AG09319 (cell line): ENCODE data around the gene RPTOR.

Experiments
- DNase-seq: peaks from one replicate; pipeline ENCODE4 v3.0.0-alpha.2; 2010; ENCODE audit warnings: low read depth; ENCODE audit errors: extremely low read depth
- TF ChIP-seq, protein P1 (sequence below): IDR thresholded peaks from 2 replicates; pipeline ENCODE4 v1.5.1; 2011; ENCODE audit warnings: low read depth, mild to moderate bottlenecking, inconsistent platforms, low read length, moderate library complexity

RPTOR gene

DNA sequence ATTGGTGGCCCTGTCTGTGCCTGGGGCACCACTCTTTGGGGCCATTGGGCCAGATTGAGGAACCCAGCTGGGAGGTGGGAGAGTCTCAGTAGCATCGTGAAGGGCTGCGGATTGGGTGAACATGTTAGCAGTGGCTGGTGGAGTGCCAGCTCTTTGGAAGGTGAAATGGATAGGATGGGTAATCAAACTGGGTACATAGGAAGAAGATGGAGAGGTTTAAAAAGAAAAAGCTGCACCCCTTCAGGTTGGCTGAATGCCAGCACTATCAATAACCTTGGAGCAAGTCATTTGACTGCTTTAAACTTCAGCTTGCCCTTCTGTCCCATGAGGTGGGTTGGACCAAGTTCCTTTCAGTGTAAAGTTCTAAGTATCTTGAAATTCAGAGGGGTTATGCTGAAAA is 95.0 kb downstream of the RPTOR start:
- TF ChIP-seq, protein P1, sequence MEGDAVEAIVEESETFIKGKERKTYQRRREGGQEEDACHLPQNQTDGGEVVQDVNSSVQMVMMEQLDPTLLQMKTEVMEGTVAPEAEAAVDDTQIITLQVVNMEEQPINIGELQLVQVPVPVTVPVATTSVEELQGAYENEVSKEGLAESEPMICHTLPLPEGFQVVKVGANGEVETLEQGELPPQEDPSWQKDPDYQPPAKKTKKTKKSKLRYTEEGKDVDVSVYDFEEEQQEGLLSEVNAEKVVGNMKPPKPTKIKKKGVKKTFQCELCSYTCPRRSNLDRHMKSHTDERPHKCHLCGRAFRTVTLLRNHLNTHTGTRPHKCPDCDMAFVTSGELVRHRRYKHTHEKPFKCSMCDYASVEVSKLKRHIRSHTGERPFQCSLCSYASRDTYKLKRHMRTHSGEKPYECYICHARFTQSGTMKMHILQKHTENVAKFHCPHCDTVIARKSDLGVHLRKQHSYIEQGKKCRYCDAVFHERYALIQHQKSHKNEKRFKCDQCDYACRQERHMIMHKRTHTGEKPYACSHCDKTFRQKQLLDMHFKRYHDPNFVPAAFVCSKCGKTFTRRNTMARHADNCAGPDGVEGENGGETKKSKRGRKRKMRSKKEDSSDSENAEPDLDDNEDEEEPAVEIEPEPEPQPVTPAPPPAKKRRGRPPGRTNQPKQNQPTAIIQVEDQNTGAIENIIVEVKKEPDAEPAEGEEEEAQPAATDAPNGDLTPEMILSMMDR: no peak
- no peak for DNase-seq

DNA sequence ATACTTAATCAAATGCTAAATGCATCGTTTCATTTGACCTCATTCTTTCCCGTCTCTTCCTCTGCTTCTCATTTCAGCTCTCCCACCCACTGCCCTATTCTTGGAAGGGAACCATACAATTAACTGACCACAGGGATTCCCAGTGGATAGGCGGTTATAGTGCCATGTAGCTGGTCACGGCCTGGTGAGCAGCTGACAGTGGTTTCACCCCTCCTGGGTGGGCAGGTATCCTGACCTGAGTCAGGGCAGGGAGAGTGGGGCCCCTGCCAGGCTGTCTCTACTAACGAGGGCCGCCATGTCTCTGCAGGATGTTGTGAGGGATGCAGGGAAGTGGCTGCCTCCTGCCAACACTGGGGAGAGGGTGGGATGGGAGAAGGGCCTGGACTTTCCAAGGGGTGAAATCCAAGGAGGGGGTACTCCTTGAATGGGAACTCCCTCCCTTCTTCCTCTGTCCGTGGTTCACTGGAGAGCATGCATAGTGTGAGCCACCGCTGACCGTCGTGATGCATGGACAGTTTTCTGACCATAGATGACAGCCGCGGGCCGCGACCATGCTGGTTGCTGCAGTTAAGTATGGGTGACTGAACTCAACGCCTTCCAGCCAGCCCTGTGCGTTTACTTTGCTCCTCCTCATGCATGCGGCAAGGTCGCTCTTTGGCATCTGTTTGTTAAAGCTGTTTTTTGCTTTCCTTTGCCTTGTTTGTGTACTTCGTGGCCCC is 95.9 kb downstream of the RPTOR start:
- TF ChIP-seq, protein P1: no peak
- no peak for DNase-seq

DNA sequence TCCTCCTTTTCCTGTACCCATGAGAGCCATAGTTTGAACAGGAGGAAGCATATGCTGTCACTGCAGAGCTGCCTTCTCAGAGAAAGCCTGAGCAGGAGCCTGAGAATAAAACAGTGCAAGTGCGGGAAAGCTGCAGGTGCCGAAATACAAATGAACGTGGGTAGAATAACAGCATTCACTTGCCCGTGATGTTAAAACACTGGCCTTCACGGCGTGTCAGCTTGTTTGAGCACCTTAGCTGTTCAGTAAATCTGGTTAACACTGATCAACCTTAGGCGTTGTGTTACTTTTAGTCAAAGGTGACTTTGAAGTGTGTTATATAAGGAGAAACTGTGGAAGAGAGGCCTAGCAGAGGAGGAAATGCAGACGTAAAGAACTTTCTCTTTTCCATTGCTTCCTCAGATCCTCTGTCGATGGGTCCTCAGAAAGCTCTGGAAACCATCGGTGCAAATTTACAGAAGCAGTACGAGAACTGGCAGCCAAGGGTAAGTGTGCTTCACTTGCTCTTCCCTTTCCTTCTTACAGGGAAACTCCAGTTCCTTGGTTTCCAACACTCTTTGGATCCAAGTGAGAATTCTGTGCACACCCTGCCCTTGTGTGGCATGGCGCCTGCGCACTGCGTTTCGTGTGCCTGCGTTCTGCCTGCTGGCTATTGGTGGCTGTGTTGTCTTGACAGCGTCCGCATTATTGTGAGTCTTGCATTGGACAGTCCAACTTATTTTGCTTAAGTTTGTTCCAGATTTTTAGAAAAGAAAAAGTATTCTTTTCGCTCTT is 98.9 kb downstream of the RPTOR start:
- no peak for DNase-seq

DNA sequence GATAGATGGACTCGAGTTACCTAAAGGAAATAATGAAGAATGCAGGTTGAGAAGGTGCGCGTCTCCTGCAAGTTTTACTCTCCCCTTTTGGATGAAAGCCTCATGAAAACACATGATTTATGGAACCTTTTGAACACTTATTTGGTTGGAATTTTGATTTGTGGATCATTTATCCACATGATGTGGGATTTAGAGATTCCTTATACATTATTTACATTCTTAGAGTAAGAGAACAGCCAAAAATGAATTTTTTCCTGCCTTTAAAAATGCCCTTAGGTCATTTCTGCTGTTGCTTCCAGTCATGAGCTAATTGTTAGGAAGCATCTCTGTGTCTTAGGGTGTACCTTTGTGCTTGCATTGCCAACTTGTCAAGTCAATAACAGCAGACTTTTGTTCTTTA is 99.9 kb downstream of the RPTOR start:
- DNase-seq: no peak
- TF ChIP-seq, protein P1: no peak

More for the DNA sequence above, 98.9 kb downstream of the RPTOR start:
- TF ChIP-seq, protein P1: no peak

DNA sequence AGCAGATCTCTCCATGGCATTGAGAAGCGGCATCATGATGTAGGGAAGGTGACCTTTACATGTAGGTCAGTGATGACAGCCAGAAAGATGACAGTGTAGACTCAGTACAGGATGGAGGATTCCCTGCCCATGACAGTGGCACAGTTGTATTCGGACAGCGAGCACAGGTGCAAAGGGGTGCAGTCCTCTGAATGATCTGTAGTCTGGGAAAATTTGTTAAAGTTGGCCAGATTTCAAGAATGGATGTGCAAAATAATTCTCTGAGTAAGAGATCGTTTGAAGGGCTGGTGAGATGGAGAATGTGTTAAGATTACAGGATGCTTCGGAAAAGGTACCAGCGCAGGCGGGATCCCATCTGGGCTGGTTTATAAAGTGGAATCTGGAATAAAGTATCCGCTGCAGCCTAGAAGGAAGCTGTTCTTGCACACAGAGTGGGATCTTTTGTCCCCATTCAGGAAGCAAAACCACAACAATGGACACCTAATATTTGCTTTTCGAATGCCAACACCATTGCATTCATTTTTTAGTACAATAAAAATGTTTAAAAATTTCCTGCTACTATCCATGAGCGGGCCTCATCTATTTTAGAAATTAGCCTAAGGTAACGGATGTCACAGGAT is 101.2 kb downstream of the RPTOR start:
- no peak for DNase-seq
- TF ChIP-seq, protein P1: no peak

DNA sequence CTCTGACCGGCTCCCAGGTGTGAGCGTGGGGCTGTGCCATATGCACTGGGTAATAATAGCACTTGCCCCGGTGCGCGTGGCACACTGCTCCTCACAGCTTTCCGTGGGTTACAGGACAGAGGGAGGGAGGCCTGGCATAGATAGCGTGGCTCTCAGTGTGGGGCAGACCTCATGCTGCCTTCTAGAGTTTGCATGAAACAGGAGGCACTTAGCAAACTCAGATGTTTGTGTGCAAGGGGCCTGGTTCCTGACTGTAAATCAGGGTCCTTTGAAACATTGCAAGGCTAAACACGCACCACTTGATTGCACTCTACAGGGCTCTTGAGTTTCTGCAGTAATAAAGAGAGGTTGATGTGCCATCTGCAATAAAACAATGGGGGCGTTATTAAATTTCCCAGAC is 101.7 kb downstream of the RPTOR start:
- no peak for DNase-seq
- TF ChIP-seq, protein P1: no peak

DNA sequence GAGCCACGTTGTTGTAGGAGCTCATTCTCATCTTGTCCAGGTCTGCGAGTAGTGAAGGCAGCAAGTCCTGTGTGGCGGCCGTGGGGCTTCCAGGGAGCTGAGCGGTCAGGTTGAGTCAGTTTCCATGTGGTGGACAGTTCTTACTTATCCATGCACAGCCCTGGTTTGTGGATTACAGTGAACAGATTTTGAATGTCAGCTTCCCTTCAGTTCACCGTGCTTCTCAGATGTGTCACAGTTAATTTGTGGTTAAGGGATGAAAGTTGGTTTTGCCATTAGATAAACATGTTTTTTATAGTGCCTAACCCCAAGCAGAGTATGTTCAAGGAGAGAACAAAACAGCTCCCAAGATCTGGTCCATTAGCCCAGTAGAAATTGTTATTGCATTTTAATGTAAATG is 103.1 kb downstream of the RPTOR start:
- DNase-seq: peak; percentile 15
- TF ChIP-seq, protein P1: no peak
